Measurements from ENCODE around the gene CD79B. TPM values are rescaled to one million over a fixed set of nuclear protein-coding genes. Genes with fewer than 3 reads are reported as not detected.
A peak's percentile ranks its signal among the peaks of the same experiment; 100 is the strongest.
"Not testable (repeated sequence)": the region's sequence is repeated elsewhere in the genome, so short reads cannot be mapped to it uniquely, and the experiment has no call there.

CD79B gene
- total RNA-seq, 2 experiments from 2014 or later: 21.7 to 22.5 TPM

GRCh38 chr17:63907161-63907778 lies 24.9 kb downstream of the CD79B start:
- DNase-seq (peak; percentile 44), ATAC-seq (peak; percentile 61)
- H3K27me3 Mint-ChIP-seq (ENCODE audit: low read depth): peaks cover 24% of the 10 kb centered on the region
- POLR2A ChIA-PET; H3K36me3 Mint-ChIP-seq (ENCODE audit: low read depth); H3K9me3 Mint-ChIP-seq (ENCODE audit: insufficient read depth); H3K27ac Mint-ChIP-seq; H3K4me3 Mint-ChIP-seq; H3K4me1 Mint-ChIP-seq (ENCODE audit: low read depth): not testable (repeated sequence)
- CTCF ChIA-PET: interaction anchor here (1.1 to 2.9 kb wide), 6 partner anchors 12 to 120 kb away, joined by 3 to 11 read pairs (median 5); partner anchors contain the start of gene GH1

- H3K4me1 Mint-ChIP-seq (ENCODE audit: low read depth); H3K9me3 Mint-ChIP-seq (ENCODE audit: insufficient read depth); H3K4me3 Mint-ChIP-seq; H3K27ac Mint-ChIP-seq; ATAC-seq; H3K36me3 Mint-ChIP-seq (ENCODE audit: low read depth); DNase-seq; POLR2A ChIA-PET: not testable (repeated sequence)
- CTCF ChIA-PET: interaction anchor here (0.7 to 4.0 kb wide), 9 partner anchors 10 to 229 kb away, joined by 3 to 31 read pairs (median 8); partner anchors contain the start of genes CD79B and GH1
- peaks cover 35% of the 10 kb centered on the region for H3K27me3 Mint-ChIP-seq (ENCODE audit: low read depth)
Measured at GRCh38 chr17:63904796-63905195, 27.3 kb downstream of the CD79B start.

GRCh38 chr17:63903787-63904201 lies 28.3 kb downstream of the CD79B start:
- POLR2A ChIA-PET; H3K4me3 Mint-ChIP-seq; H3K27ac Mint-ChIP-seq; H3K9me3 Mint-ChIP-seq (ENCODE audit: insufficient read depth); H3K36me3 Mint-ChIP-seq (ENCODE audit: low read depth); H3K4me1 Mint-ChIP-seq (ENCODE audit: low read depth): not testable (repeated sequence)
- ATAC-seq (peak; percentile 76), DNase-seq (peak; percentile 64)
- CTCF ChIA-PET: interaction anchor here (0.7 to 4.0 kb wide), 17 partner anchors 8 to 296 kb away, joined by 3 to 31 read pairs (median 8); partner anchors contain the start of genes CD79B, CSHL1 and GH1
- H3K27me3 Mint-ChIP-seq (ENCODE audit: low read depth): peaks cover 33% of the 10 kb centered on the region

GRCh38 chr17:63901971-63902370 lies 30.2 kb downstream of the CD79B start:
- ATAC-seq; H3K4me1 Mint-ChIP-seq (ENCODE audit: low read depth); H3K4me3 Mint-ChIP-seq; H3K27ac Mint-ChIP-seq; H3K36me3 Mint-ChIP-seq (ENCODE audit: low read depth); H3K9me3 Mint-ChIP-seq (ENCODE audit: insufficient read depth); DNase-seq: not testable (repeated sequence)
- ChIA-PET CTCF (interaction anchor here (0.6 to 4.0 kb wide), 16 partner anchors 10 to 517 kb away, joined by 3 to 31 read pairs (median 6); partner anchors contain the start of genes CSHL1 and GH1), POLR2A (interaction anchor here (0.6 kb wide), 1 partner anchor 327 kb away, joined by 3 read pairs; no protein-coding TSS in a partner anchor)
- H3K27me3 Mint-ChIP-seq (ENCODE audit: low read depth): peaks cover 24% of the 10 kb centered on the region

- CTCF ChIA-PET: interaction anchor here (1.3 to 2.7 kb wide), 4 partner anchors 10 to 130 kb away, joined by 3 to 13 read pairs (median 3); no protein-coding TSS in a partner anchor
- H3K27me3 Mint-ChIP-seq (ENCODE audit: low read depth): peaks cover 22% of the 10 kb centered on the region
- not testable (repeated sequence) for H3K4me1 Mint-ChIP-seq (ENCODE audit: low read depth); H3K36me3 Mint-ChIP-seq (ENCODE audit: low read depth); DNase-seq; H3K27ac Mint-ChIP-seq; H3K4me3 Mint-ChIP-seq; H3K9me3 Mint-ChIP-seq (ENCODE audit: insufficient read depth); ATAC-seq
- POLR2A ChIA-PET: interaction anchor here (0.6 kb wide), 1 partner anchor 467 kb away, joined by 3 read pairs; no protein-coding TSS in a partner anchor
Measured at GRCh38 chr17:63898899-63899798, 33.0 kb downstream of the CD79B start.

- peaks cover 23% of the 10 kb centered on the region for H3K27me3 Mint-ChIP-seq (ENCODE audit: low read depth)
- H3K4me1 Mint-ChIP-seq (ENCODE audit: low read depth); ATAC-seq; POLR2A ChIA-PET; H3K4me3 Mint-ChIP-seq; DNase-seq; H3K9me3 Mint-ChIP-seq (ENCODE audit: insufficient read depth); H3K36me3 Mint-ChIP-seq (ENCODE audit: low read depth); H3K27ac Mint-ChIP-seq: not testable (repeated sequence)
- CTCF ChIA-PET: interaction anchor here (2.7 kb wide), 1 partner anchor 8 kb away, joined by 13 read pairs; no protein-coding TSS in a partner anchor
Measured at GRCh38 chr17:63896524-63897354, 35.4 kb downstream of the CD79B start, which contains the start of gene CSH1. Gene CSH1, minus strand, starts transcription at chr17:63896574. Its CDS starts 63 bp downstream, at chr17:63896511.

GRCh38 chr17:63894821-63895220 lies 37.3 kb downstream of the CD79B start:
- peaks cover 14% of the 10 kb centered on the region for H3K27me3 Mint-ChIP-seq (ENCODE audit: low read depth)
- H3K4me3 Mint-ChIP-seq; H3K9me3 Mint-ChIP-seq (ENCODE audit: insufficient read depth); DNase-seq; CTCF ChIA-PET; H3K4me1 Mint-ChIP-seq (ENCODE audit: low read depth); H3K36me3 Mint-ChIP-seq (ENCODE audit: low read depth); H3K27ac Mint-ChIP-seq; ATAC-seq: not testable (repeated sequence)
- POLR2A ChIA-PET: interaction anchor here (0.7 kb wide), 1 partner anchor 120 kb away, joined by 3 read pairs; no protein-coding TSS in a partner anchor

- H3K4me1 Mint-ChIP-seq (ENCODE audit: low read depth); ATAC-seq; CTCF ChIA-PET; H3K4me3 Mint-ChIP-seq; DNase-seq; H3K9me3 Mint-ChIP-seq (ENCODE audit: insufficient read depth); H3K36me3 Mint-ChIP-seq (ENCODE audit: low read depth); H3K27ac Mint-ChIP-seq: not testable (repeated sequence)
- POLR2A ChIA-PET: interaction anchor here (0.7 kb wide), 1 partner anchor 119 kb away, joined by 3 read pairs; no protein-coding TSS in a partner anchor
- H3K27me3 Mint-ChIP-seq (ENCODE audit: low read depth): peaks cover 15% of the 10 kb centered on the region
Measured at GRCh38 chr17:63894021-63894420, 38.1 kb downstream of the CD79B start.

GRCh38 chr17:63892316-63893037 lies 39.7 kb downstream of the CD79B start:
- POLR2A ChIA-PET: interaction anchor here (0.6 kb wide), 1 partner anchor 529 kb away, joined by 3 read pairs; no protein-coding TSS in a partner anchor
- not testable (repeated sequence) for H3K27ac Mint-ChIP-seq; H3K4me3 Mint-ChIP-seq; H3K4me1 Mint-ChIP-seq (ENCODE audit: low read depth); H3K9me3 Mint-ChIP-seq (ENCODE audit: insufficient read depth); H3K36me3 Mint-ChIP-seq (ENCODE audit: low read depth); ATAC-seq; DNase-seq
- H3K27me3 Mint-ChIP-seq (ENCODE audit: low read depth): peaks cover 20% of the 10 kb centered on the region
- CTCF ChIA-PET: interaction anchor here (0.8 to 0.9 kb wide), 2 partner anchors 10 to 27 kb away, joined by 3 to 4 read pairs; no protein-coding TSS in a partner anchor

- POLR2A ChIA-PET; H3K27ac Mint-ChIP-seq; H3K36me3 Mint-ChIP-seq (ENCODE audit: low read depth); H3K9me3 Mint-ChIP-seq (ENCODE audit: insufficient read depth); H3K4me1 Mint-ChIP-seq (ENCODE audit: low read depth); H3K4me3 Mint-ChIP-seq: not testable (repeated sequence)
- CTCF ChIA-PET: interaction anchor here (0.6 to 3.5 kb wide), 20 partner anchors 9 to 259 kb away, joined by 3 to 31 read pairs (median 4); partner anchors contain the start of gene CD79B
- DNase-seq (peak; percentile 45), ATAC-seq (peak; percentile 70)
- H3K27me3 Mint-ChIP-seq (ENCODE audit: low read depth): peaks cover 23% of the 10 kb centered on the region
Measured at GRCh38 chr17:63889026-63889848, 42.9 kb downstream of the CD79B start.

Measured in activated CD8-positive, alpha-beta T cell treated with anti-CD3 and anti-CD28 coated beads, Interleukin-2, amount 10 ng/mL, durations not matched to agents 7 days and 5 days (primary cell).